KMS-11 (cell line): ENCODE measurements around the gene ARMC7.

Experiments used
- H2AFZ ChIP-seq: fragments of 200-600 bp; sonication (generic); 2 replicates; pipeline ENCODE4 v1.6.1; 2016; ENCODE audit warnings: antibody characterized with exemption, mixed run types, low read depth
- H3K27ac ChIP-seq: fragments of 200-600 bp; sonication (generic); 2 replicates; pipeline ENCODE4 v1.6.1; 2016; ENCODE audit warnings: mild to moderate bottlenecking, mixed run types
- H3K27me3 ChIP-seq: fragments of 200-600 bp; sonication (generic); 2 replicates; pipeline ENCODE4 v1.6.1; 2017; ENCODE audit warnings: mild to moderate bottlenecking, low read depth, mixed run types, moderate library complexity; ENCODE audit not compliant: insufficient read depth
- H3K36me3 ChIP-seq: fragments of 200-600 bp; sonication (generic); 2 replicates; pipeline ENCODE4 v1.6.1; 2017; ENCODE audit warnings: mild to moderate bottlenecking, mixed run types; ENCODE audit not compliant: insufficient read depth
- H3K4me1 ChIP-seq: fragments of 200-600 bp; sonication (generic); 2 replicates; pipeline ENCODE4 v1.6.1; 2016; ENCODE audit warnings: mild to moderate bottlenecking, low read depth, mixed run types; ENCODE audit not compliant: poor library complexity, severe bottlenecking
- H3K4me2 ChIP-seq: fragments of 200-600 bp; sonication (generic); 2 replicates; pipeline ENCODE4 v1.7.0; 2016; ENCODE audit warnings: mild to moderate bottlenecking, mixed run types
- H3K4me3 ChIP-seq: fragments of 200-600 bp; sonication (generic); IDR thresholded peaks from 2 replicates; pipeline ENCODE4 v1.6.1; 2017; ENCODE audit warnings: low read depth, low read length, mixed read lengths; ENCODE audit not compliant: insufficient read depth
- H3K79me2 ChIP-seq: fragments of 200-600 bp; sonication (generic); 2 replicates; pipeline ENCODE4 v1.6.1; 2016; ENCODE audit warnings: low read depth, mixed run types; ENCODE audit not compliant: insufficient read depth
- H3K9ac ChIP-seq: fragments of 200-600 bp; sonication (generic); 2 replicates; pipeline ENCODE4 v1.6.1; 2016; ENCODE audit warnings: mild to moderate bottlenecking, mixed run types
- H4K20me1 ChIP-seq: fragments of 200-600 bp; sonication (generic); 2 replicates; pipeline ENCODE4 v1.6.1; 2016; ENCODE audit warnings: mild to moderate bottlenecking, mixed run types; ENCODE audit not compliant: insufficient read depth
- TF ChIP-seq, protein P1 (sequence below): fragments of 200-600 bp; sonication (generic); conservative IDR thresholded peaks from 2 replicates; pipeline ENCODE4 v1.6.1; 2017; ENCODE audit warnings: low read depth, mild to moderate bottlenecking, antibody characterized with exemption, low read length, moderate library complexity, mixed read lengths

The ARMC7 gene

DNA sequence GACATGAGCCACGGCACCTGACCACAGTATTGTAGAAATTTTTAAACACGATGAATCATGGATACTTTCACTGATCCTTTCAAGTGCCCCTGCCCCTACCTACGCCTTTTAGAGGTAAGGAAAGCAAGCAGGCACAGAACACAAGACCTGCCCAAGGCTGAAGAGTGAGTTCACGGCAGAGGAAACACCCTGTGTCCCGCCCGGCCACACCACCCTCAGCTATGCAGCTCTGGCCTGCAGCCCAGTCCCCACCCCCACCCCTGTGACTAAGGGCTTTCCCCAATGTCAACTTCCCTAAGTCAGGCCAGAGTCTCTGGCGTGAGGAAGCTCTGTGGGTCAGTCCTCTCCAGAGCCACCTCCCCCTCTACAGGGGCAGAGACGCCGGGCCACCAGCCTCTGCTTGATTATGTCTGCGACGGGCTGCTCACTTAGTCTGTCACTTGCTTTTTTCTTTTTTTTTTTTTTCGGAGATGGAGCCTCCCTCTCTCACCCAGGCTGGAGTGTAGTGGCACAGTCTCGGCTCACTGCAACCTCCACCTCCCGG lies 13.6 kb upstream of the ARMC7 start:
- Histone ChIP-seq H4K20me1 (no peaks in the 10 kb centered on the region), H2AFZ (no peak overlapping the region), H3K27me3 (no peaks in the 10 kb centered on the region; the same call in 1 of the 2 replicates), H3K36me3 (no peaks in the 10 kb centered on the region), H3K9ac (no peak overlapping the region), H3K4me3 (no peak overlapping the region), H3K79me2 (no peaks in the 10 kb centered on the region), H3K4me1 (no peaks in the 10 kb centered on the region), H3K4me2 (no peak overlapping the region), H3K27ac (no peak overlapping the region)
- TF ChIP-seq, protein P1, sequence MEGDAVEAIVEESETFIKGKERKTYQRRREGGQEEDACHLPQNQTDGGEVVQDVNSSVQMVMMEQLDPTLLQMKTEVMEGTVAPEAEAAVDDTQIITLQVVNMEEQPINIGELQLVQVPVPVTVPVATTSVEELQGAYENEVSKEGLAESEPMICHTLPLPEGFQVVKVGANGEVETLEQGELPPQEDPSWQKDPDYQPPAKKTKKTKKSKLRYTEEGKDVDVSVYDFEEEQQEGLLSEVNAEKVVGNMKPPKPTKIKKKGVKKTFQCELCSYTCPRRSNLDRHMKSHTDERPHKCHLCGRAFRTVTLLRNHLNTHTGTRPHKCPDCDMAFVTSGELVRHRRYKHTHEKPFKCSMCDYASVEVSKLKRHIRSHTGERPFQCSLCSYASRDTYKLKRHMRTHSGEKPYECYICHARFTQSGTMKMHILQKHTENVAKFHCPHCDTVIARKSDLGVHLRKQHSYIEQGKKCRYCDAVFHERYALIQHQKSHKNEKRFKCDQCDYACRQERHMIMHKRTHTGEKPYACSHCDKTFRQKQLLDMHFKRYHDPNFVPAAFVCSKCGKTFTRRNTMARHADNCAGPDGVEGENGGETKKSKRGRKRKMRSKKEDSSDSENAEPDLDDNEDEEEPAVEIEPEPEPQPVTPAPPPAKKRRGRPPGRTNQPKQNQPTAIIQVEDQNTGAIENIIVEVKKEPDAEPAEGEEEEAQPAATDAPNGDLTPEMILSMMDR: no peak

DNA sequence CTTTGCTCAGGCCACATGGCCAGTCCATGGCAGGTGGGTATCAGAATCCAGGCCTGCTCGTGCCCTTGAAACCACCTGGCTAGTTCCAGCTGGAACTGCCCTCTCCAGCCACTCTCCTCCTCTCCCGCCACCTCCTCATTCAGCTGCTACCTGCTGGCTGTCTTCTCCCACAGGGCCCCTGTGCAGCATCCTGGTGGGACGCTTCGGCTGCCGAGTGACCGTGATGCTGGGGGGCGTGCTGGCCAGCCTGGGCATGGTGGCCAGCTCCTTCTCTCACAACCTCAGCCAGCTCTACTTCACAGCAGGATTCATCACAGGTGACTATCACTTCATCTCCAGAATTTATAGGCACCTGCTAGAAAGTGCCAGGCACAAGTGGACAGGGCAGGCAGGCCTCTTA lies 11.9 kb upstream of the ARMC7 start:
- Histone ChIP-seq H3K4me2 (no peak overlapping the region), H3K36me3 (no peaks in the 10 kb centered on the region), H3K27ac (no peak overlapping the region), H4K20me1 (no peaks in the 10 kb centered on the region), H2AFZ (no peak overlapping the region), H3K79me2 (no peaks in the 10 kb centered on the region), H3K4me3 (no peak overlapping the region), H3K9ac (no peak overlapping the region), H3K4me1 (no peaks in the 10 kb centered on the region), H3K27me3 (no peaks in the 10 kb centered on the region; the same call in none of the 2 replicates)
- TF ChIP-seq, protein P1: no peak

DNA sequence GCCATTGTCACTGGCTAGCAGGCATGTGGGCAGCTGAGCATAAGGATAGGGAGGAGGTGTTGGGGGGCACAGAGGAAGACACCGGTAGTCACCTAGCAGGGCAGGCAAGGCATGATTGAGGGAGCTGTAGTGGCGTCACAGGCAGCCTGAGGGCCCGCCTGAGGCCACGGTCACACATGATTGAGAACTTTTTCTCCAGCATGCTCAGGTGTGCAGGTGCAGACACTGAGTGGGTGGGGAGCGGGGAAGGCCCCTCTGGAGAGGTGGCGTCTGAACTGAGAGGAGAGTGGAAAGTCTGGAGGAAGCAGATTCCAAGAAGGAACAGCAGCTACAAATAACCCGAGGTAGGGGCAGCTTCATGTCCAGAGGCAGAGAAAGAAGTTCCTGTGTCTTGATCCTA lies 10.9 kb upstream of the ARMC7 start:
- Histone ChIP-seq H3K27me3 (peaks cover 4% of the 10 kb centered on the region), H3K79me2 (no peaks in the 10 kb centered on the region), H3K4me3 (no peak overlapping the region), H3K4me2 (no peak overlapping the region), H3K27ac (no peak overlapping the region), H3K4me1 (no peaks in the 10 kb centered on the region), H3K36me3 (no peaks in the 10 kb centered on the region), H4K20me1 (no peaks in the 10 kb centered on the region), H3K9ac (no peak overlapping the region), H2AFZ (no peak overlapping the region)
- TF ChIP-seq, protein P1: no peak

DNA sequence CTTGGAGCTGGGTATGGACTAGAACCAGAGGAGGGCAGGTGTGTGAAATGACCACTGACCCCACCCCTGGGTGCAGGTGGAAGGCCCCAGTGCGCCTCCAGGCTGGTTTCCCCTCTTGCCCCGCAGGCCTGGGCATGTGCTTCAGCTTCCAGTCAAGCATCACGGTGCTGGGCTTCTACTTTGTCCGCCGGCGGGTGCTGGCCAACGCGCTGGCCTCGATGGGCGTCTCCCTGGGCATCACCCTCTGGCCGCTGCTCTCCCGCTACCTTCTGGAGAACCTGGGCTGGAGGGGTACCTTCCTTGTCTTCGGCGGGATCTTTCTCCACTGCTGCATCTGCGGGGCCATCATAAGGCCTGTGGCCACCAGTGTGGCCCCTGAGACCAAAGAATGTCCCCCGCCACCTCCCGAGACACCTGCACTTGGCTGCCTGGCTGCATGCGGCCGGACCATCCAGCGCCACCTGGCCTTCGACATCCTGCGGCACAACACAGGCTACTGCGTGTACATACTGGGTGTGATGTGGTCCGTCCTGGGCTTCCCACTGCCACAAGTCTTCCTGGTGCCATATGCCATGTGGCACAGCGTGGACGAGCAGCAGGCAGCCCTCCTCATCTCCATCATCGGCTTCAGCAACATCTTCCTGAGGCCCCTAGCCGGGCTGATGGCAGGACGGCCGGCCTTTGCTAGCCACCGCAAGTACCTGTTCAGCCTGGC lies 9.7 kb upstream of the ARMC7 start:
- TF ChIP-seq, protein P1: no peak
- no peaks in the 10 kb centered on the region for H3K79me2 ChIP-seq
- no peaks in the 10 kb centered on the region for H3K4me1 ChIP-seq
- no peak overlapping the region for H3K27ac ChIP-seq
- peaks cover 4% of the 10 kb centered on the region for H3K27me3 ChIP-seq
- no peak overlapping the region for H3K4me2 ChIP-seq
- no peak overlapping the region for H3K9ac ChIP-seq
- no peak overlapping the region for H3K4me3 ChIP-seq
- H4K20me1 ChIP-seq: no peaks in the 10 kb centered on the region
- H3K36me3 ChIP-seq: no peaks in the 10 kb centered on the region
- H2AFZ ChIP-seq: no peak overlapping the region
